Gastrocnemius medialis (tissue), 4 donors: Measurements from ENCODE around the gene GOSR1.

Experiments used
- POLR2A ChIP-seq, 2 donors: fragments of 450-650 bp; IDR thresholded peaks; one replicate each; pipeline ENCODE4 v1.6.1; 2017; ENCODE audit warnings: antibody characterized with exemption in 2 of 2, mild to moderate bottlenecking in 2 of 2, moderate library complexity in 2 of 2
- TF ChIP-seq, protein P1 (sequence below), 5 experiments: fragments of 450-650 bp in 3 of 5; fragments of 200-600 bp in 2 of 5; sonication (generic) in 2 of 5; IDR thresholded peaks in 4 of 5; conservative IDR thresholded peaks in 1 of 5; 1 replicate in 4 of 5; 2 replicates in 1 of 5; pipeline ENCODE4 v1.5.1; 2016 to 2019; ENCODE audit warnings: antibody characterized with exemption in 5 of 5, mild to moderate bottlenecking in 3 of 5, moderate library complexity in 3 of 5

DNA sequence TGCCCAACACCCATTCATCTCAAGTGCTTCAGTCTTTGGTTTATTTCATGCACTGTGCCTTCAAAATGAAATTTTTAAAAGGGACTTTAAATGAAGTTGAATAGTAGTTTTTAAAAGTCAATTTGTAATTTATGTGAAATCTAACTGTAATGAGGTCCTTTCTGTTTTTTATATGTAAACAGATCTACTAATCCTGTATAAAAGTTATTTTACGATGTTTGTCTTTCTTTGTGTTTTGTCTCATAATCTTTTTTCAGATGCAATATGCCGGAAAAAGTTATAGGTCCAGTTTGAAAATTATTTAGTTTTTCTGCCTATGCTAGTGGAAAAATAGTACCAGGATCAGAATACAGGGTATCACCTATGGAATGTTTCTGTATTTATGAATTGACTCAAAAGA, 8.7 kb upstream of the GOSR1 start:
- TF ChIP-seq, protein P1, sequence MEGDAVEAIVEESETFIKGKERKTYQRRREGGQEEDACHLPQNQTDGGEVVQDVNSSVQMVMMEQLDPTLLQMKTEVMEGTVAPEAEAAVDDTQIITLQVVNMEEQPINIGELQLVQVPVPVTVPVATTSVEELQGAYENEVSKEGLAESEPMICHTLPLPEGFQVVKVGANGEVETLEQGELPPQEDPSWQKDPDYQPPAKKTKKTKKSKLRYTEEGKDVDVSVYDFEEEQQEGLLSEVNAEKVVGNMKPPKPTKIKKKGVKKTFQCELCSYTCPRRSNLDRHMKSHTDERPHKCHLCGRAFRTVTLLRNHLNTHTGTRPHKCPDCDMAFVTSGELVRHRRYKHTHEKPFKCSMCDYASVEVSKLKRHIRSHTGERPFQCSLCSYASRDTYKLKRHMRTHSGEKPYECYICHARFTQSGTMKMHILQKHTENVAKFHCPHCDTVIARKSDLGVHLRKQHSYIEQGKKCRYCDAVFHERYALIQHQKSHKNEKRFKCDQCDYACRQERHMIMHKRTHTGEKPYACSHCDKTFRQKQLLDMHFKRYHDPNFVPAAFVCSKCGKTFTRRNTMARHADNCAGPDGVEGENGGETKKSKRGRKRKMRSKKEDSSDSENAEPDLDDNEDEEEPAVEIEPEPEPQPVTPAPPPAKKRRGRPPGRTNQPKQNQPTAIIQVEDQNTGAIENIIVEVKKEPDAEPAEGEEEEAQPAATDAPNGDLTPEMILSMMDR (IDR thresholded peaks at IDR 0.05 in 4 of 5, conservative IDR thresholded peaks at IDR 0.05 in 1 of 5), result no peak
- no peak for TF ChIP-seq POLR2A (IDR thresholded peaks at IDR 0.05)
